Astrocyte (in vitro differentiated cells and primary cell): Measurements from ENCODE around the gene ELP4.

Experiments used
- CTCF ChIP-seq: IDR thresholded peaks from 2 replicates; pipeline ENCODE4 v1.5.1; 2011; ENCODE audit warnings: low read depth, mild to moderate bottlenecking, inconsistent platforms, low read length, moderate library complexity; ENCODE audit not compliant: insufficient read depth
- EZH2 ChIP-seq: IDR thresholded peaks from 2 replicates; pipeline ENCODE4 v1.6.1; 2012; ENCODE audit warnings: mild to moderate bottlenecking, low read length, inconsistent platforms; ENCODE audit not compliant: insufficient read depth

GRCh38 chr11:31529701-31530100 lies 20.1 kb downstream of the ELP4 start:
- TF ChIP-seq CTCF (no peak), EZH2 (no peak)
